GM12878 (cell line): ENCODE data around the gene FREY1. TPM values are rescaled to one million over a fixed set of nuclear protein-coding genes. Genes with fewer than 3 reads are reported as not detected.

Source experiments
- ATAC-seq: fragments of 200-7000 bp; cut with Tn5 transposase; 3 replicates; pipeline ENCODE4 v1.9.1; 2020; ENCODE audit warnings: mild to moderate bottlenecking, moderate library complexity
- BruUV-seq: library from RNA; stranded (reverse); fragments of 400-500 nt; replicated peaks from 2 replicates; lab custom pipeline; 2021; lab: Mats Ljungman, UMichigan
- CTCF ChIA-PET: fragments of 300-600 bp; sonication (Branson Sonifier 250); formaldehyde crosslinking; extraction: SDS; loops from one replicate; lab custom pipeline; 2021; ENCODE audit warnings: inconsistent platforms; lab: Yijun Ruan, JAX
- POLR2A ChIA-PET: fragments of 350-600 bp; formaldehyde crosslinking; extraction: SDS; loops from one replicate; lab custom pipeline; 2021; ENCODE audit warnings: inconsistent platforms; lab: Charles Lee
- RAD21 ChIA-PET: fragments of 300-600 bp; sonication (Branson Sonifier 250); formaldehyde crosslinking; loops from one replicate; lab custom pipeline; 2023; ENCODE audit warnings: antibody characterized with exemption; ENCODE audit not compliant: unreplicated experiment; lab: Charles Lee
- SMC1A ChIA-PET: fragments of 300-600 bp; sonication (Branson Sonifier 250); formaldehyde crosslinking; loops from one replicate; lab custom pipeline; 2023; ENCODE audit not compliant: unreplicated experiment, uncharacterized antibody; lab: Charles Lee
- DNase-seq: peaks from one replicate; pipeline ENCODE4 v3.0.0-alpha.2; 2011; ENCODE audit warnings: low read depth, low spot score
- FAIRE-seq: peaks from 3 replicates; lab custom pipeline; 2011; peaks lifted over from hg19 to GRCh38; lab: Jason Lieb, UNC
- H2AFZ ChIP-seq: 2 replicates; pipeline ENCODE4 v1.6.0; 2011; ENCODE audit warnings: low read depth, low read length, control low read depth; ENCODE audit not compliant: control insufficient read depth
- H3K27ac ChIP-seq: 2 replicates; pipeline ENCODE4 v1.5.1; 2011; ENCODE audit warnings: control low read depth; ENCODE audit not compliant: control insufficient read depth, insufficient read depth
- H3K27me3 ChIP-seq, 2 experiments: replicated peaks in 1 of 2; 2 replicates each; pipeline versions ENCODE4 v1.6.0 to v1.6.1; 2011; ENCODE audit warnings: low read length in 1 of 2; ENCODE audit not compliant: control insufficient read depth in 2 of 2, insufficient read depth in 2 of 2
- H3K36me3 ChIP-seq, 2 experiments: 2 replicates each; pipeline ENCODE4 v1.5.1; 2011; ENCODE audit warnings: low read length in 1 of 2; ENCODE audit not compliant: control insufficient read depth in 2 of 2, insufficient read depth in 2 of 2
- H3K4me1 ChIP-seq: 2 replicates; pipeline ENCODE4 v1.6.1; 2011; ENCODE audit warnings: mild to moderate bottlenecking, low read length, moderate library complexity, mixed read lengths; ENCODE audit not compliant: control insufficient read depth, insufficient read depth
- H3K4me2 ChIP-seq: 2 replicates; pipeline ENCODE4 v1.6.0; 2011; ENCODE audit warnings: control low read depth; ENCODE audit not compliant: control insufficient read depth, insufficient read depth
- H3K4me3 ChIP-seq: fragments of 200-600 bp; sonication (generic); 2 replicates; pipeline ENCODE4 v1.5.1; 2016
- H3K79me2 ChIP-seq: 2 replicates; pipeline ENCODE4 v1.6.0; 2011; ENCODE audit warnings: low read length; ENCODE audit not compliant: control insufficient read depth, insufficient read depth
- H3K9ac ChIP-seq: 2 replicates; pipeline ENCODE4 v1.8.0; 2011; ENCODE audit warnings: low read length, control low read depth, mixed read lengths; ENCODE audit not compliant: control insufficient read depth, insufficient read depth
- H3K9me3 ChIP-seq: replicated peaks from 3 replicates; pipeline ENCODE4 v1.5.1; 2011; ENCODE audit warnings: mild to moderate bottlenecking, low read length; ENCODE audit not compliant: control insufficient read depth, insufficient read depth
- H4K20me1 ChIP-seq: 2 replicates; pipeline ENCODE4 v1.6.0; 2011; ENCODE audit not compliant: control insufficient read depth, insufficient read depth
- ATF7 ChIP-seq: fragments of 450-650 bp; IDR thresholded peaks from 2 replicates; pipeline ENCODE4 v1.6.1; 2016; ENCODE audit warnings: low read depth, mild to moderate bottlenecking
- CBX3 ChIP-seq: fragments of 200-600 bp; sonication (generic); IDR thresholded peaks from 2 replicates; pipeline ENCODE4 v1.6.1; 2016; ENCODE audit warnings: low read depth, borderline replicate concordance
- EED ChIP-seq: sonication (generic); IDR thresholded peaks from 2 replicates; pipeline ENCODE4 v1.6.1; 2016; ENCODE audit warnings: antibody characterized with exemption, low read depth
- FOXM1 ChIP-seq: IDR thresholded peaks from 2 replicates; pipeline ENCODE4 v1.6.1; 2012; ENCODE audit warnings: low read depth, mild to moderate bottlenecking, inconsistent platforms, low read length, moderate library complexity
- NFYA ChIP-seq: IDR thresholded peaks from 2 replicates; pipeline ENCODE4 v1.6.1; 2011; ENCODE audit warnings: low read depth, mild to moderate bottlenecking, low read length, improper control_type of control experiment, borderline replicate concordance
- SMAD5 ChIP-seq: IDR thresholded peaks from 2 replicates; pipeline ENCODE4 v1.6.1; 2016; ENCODE audit warnings: antibody characterized with exemption, low read depth
- SMC3 ChIP-seq: IDR thresholded peaks from 2 replicates; pipeline ENCODE4 v1.6.1; 2011; ENCODE audit warnings: low read length, improper control_type of control experiment, borderline replicate concordance
- TBL1XR1 ChIP-seq: IDR thresholded peaks from 2 replicates; pipeline ENCODE4 v1.6.1; 2012; ENCODE audit warnings: low read depth, low read length, improper control_type of control experiment
- YY1 ChIP-seq: IDR thresholded peaks from 2 replicates; pipeline ENCODE4 v1.6.1; 2011; ENCODE audit warnings: low read depth, mild to moderate bottlenecking, low read length
- ZBED1 ChIP-seq: IDR thresholded peaks from 2 replicates; pipeline ENCODE4 v1.6.1; 2016; ENCODE audit warnings: borderline replicate concordance
- WGBS: methylation state at CpG from one replicate; pipeline ENCODE4 v1.1.6; 2016; ENCODE audit warnings: low lambda C conversion rate; ENCODE audit not compliant: insufficient replicate concordance, insufficient coverage; ENCODE audit errors: missing lambda C conversion rate; 5-methylcytosine and 5-hydroxymethylcytosine counted together
- in situ Hi-C: fragments of 300-500 bp; cut with MboI; formaldehyde crosslinking; loops from 9 replicates; pipeline ENCODE4 v1.14.3; 2018; ENCODE audit warnings: mixed read lengths
- intact Hi-C: fragments of 100-400 bp; cut with micrococcal nuclease; formaldehyde crosslinking; loops from one replicate; pipeline ENCODE4 v1.14.2; 2022; ENCODE audit not compliant: unreplicated experiment
- polyA plus RNA-seq, 11 experiments: library from polyadenylated mRNA; depleted of rRNA in 4 of 11; unstranded in 6 of 11; stranded (reverse) in 5 of 11; fragments of >200 nt; fragmentation: Nextera tagmentation in 4 of 11; fragmentation: Illumina TruSeq in 1 of 11; extraction: Ambion mirVana in 4 of 11; extraction: Trizol in 1 of 11; gene quantifications; 1 replicate in 1 of 11; 2 replicates in 10 of 11; pipeline versions ENCODE4 v1.2.1 to v1.2.3, GENCODE V29; 2011 to 2016; ENCODE audit warnings: inconsistent platforms in 2 of 11, missing spikeins in 2 of 11, low read depth in 1 of 11
- total RNA-seq, 4 experiments: library from RNA; depleted of rRNA in 3 of 4; stranded (reverse); fragments of >200 nt in 3 of 4; fragmentation: Illumina TruSeq in 1 of 4; extraction: Trizol in 1 of 4; gene quantifications; 2 replicates each; pipeline versions ENCODE4 v1.2.1 to v1.2.3, GENCODE V29; 2013 to 2021
- TF ChIP-seq, protein P1 (sequence below): fragments of 450-650 bp; IDR thresholded peaks from 2 replicates; pipeline ENCODE4 v1.6.1; 2016; ENCODE audit warnings: mild to moderate bottlenecking, moderate library complexity, borderline replicate concordance

Gene FREY1
- total and polyA plus RNA-seq, 10 of the 15 experiments (the other 5 are each of a cell fraction or from before 2014, with no cell fraction given): 0.13 to 1.7 (median 0.39) TPM; not detected in 3

DNA sequence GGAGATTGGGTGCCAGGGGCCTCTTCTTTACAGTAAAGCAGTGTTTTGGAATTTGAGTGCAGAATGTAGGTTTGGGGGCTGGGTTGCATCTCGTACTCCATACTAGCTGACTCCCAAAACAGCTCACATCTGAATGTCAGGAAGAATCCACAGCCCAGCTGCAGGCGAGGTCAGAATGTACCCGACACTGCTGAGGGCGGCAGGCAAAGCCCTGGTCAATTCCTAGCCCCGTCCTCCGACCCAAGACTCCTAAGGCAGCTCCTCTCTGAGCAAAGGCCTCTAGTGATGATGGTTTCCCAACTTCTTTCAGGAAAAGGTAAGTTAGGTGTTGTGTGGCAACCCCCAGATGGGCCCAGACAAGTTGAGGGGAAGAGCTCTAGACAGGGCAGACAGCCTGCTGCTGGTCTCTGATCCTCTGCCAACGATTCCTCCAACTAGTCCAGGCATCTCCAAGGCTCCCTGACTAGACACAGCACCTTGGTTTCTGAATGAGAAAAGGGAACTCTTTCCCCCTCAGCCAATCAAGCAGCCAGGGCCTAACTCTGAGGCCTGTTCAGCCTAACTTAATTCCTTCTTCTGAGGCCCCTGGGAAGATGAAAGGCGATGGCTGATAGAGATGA, 24.0 kb upstream of the FREY1 start:
- DNase-seq (no peak), FAIRE-seq (no peak)
- RAD21 ChIA-PET: interaction anchor here (0.7 to 3.2 kb wide), 15 partner anchors 8 to 187 kb away, joined by 3 to 29 read pairs (median 4); partner anchors contain the start of genes CRY2 and PEX16

More for the DNA sequence above, 24.0 kb upstream of the FREY1 start:
- H4K20me1 ChIP-seq: peaks cover 6% of the 10 kb centered on the region
- POLR2A ChIA-PET: interaction anchor here (1.6 to 3.1 kb wide), 4 partner anchors 8 to 75 kb away, joined by 6 to 27 read pairs (median 14); partner anchors contain the start of gene PEX16
- no peak overlapping the region for H3K4me2 ChIP-seq
- no peaks in the 10 kb centered on the region for H3K9me3 ChIP-seq
- ATAC-seq: no peak
- no peak for TF ChIP-seq NFYA
- TF ChIP-seq ATF7: no peak
- no peak for TF ChIP-seq FOXM1
- TF ChIP-seq CBX3: no peak
- TF ChIP-seq, protein P1, sequence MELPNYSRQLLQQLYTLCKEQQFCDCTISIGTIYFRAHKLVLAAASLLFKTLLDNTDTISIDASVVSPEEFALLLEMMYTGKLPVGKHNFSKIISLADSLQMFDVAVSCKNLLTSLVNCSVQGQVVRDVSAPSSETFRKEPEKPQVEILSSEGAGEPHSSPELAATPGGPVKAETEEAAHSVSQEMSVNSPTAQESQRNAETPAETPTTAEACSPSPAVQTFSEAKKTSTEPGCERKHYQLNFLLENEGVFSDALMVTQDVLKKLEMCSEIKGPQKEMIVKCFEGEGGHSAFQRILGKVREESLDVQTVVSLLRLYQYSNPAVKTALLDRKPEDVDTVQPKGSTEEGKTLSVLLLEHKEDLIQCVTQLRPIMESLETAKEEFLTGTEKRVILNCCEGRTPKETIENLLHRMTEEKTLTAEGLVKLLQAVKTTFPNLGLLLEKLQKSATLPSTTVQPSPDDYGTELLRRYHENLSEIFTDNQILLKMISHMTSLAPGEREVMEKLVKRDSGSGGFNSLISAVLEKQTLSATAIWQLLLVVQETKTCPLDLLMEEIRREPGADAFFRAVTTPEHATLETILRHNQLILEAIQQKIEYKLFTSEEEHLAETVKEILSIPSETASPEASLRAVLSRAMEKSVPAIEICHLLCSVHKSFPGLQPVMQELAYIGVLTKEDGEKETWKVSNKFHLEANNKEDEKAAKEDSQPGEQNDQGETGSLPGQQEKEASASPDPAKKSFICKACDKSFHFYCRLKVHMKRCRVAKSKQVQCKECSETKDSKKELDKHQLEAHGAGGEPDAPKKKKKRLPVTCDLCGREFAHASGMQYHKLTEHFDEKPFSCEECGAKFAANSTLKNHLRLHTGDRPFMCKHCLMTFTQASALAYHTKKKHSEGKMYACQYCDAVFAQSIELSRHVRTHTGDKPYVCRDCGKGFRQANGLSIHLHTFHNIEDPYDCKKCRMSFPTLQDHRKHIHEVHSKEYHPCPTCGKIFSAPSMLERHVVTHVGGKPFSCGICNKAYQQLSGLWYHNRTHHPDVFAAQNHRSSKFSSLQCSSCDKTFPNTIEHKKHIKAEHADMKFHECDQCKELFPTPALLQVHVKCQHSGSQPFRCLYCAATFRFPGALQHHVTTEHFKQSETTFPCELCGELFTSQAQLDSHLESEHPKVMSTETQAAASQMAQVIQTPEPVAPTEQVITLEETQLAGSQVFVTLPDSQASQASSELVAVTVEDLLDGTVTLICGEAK: no peak
- no peak for TF ChIP-seq YY1
- TF ChIP-seq TBL1XR1: no peak
- TF ChIP-seq ZBED1: no peak
- TF ChIP-seq SMC3: no peak
- no peak for TF ChIP-seq SMAD5
- TF ChIP-seq EED: no peak
- peaks cover 3 to 12% of the 10 kb centered on the region in 2 experiments; a peak in 2 of 4 replicates for H3K36me3 ChIP-seq
- H3K27me3 ChIP-seq: no peaks in the 10 kb centered on the region
- CTCF ChIA-PET: interaction anchor here (0.9 to 3.3 kb wide), 11 partner anchors 8 to 308 kb away, joined by 3 to 20 read pairs (median 4); partner anchors contain the start of gene PEX16
- H3K4me3 ChIP-seq: no peak overlapping the region
- 82% methylated on average over 8 of the region's 8 CpGs for WGBS
- no TSS peak for BruUV-seq
- H3K9ac ChIP-seq: no peak overlapping the region
- no peak overlapping the region for H2AFZ ChIP-seq
- intact Hi-C loops (loop anchor here (1.0 kb wide), 2 partner anchors 13 to 191 kb away; no protein-coding TSS in a partner anchor), in situ Hi-C loops (no loop called here)
- SMC1A ChIA-PET: interaction anchor here (0.7 to 2.9 kb wide), 11 partner anchors 7 to 187 kb away, joined by 3 to 31 read pairs (median 7); partner anchors contain the start of genes CRY2 and PEX16
- no peak overlapping the region for H3K27ac ChIP-seq
- H3K4me1 ChIP-seq: peaks cover 51% of the 10 kb centered on the region
- H3K79me2 ChIP-seq: no peaks in the 10 kb centered on the region
